Mesendoderm (in vitro differentiated cells): ENCODE measurements around the gene PTCHD4.

Source experiments
- DNase-seq: peaks from one replicate; pipeline ENCODE4 v3.0.0; 2013
- H2AK5ac ChIP-seq: 2 replicates; pipeline ENCODE4 v1.6.1; 2013; ENCODE audit warnings: low read length, inconsistent platforms
- H2BK120ac ChIP-seq: 2 replicates; pipeline ENCODE4 v1.6.1; 2013; ENCODE audit warnings: low read depth, mild to moderate bottlenecking, low read length, moderate library complexity, mixed read lengths
- H2BK15ac ChIP-seq: replicated peaks from 2 replicates; pipeline ENCODE4 v1.6.1; 2013; ENCODE audit warnings: low read depth, mild to moderate bottlenecking, moderate library complexity
- H2BK5ac ChIP-seq: 2 replicates; pipeline ENCODE4 v1.6.1; 2013; ENCODE audit warnings: low read length, inconsistent platforms
- H3K18ac ChIP-seq: 2 replicates; pipeline ENCODE4 v1.6.1; 2013; ENCODE audit warnings: mild to moderate bottlenecking, low read length, mixed read lengths
- H3K23ac ChIP-seq: one replicate; pipeline ENCODE4 v1.6.1; 2013; ENCODE audit warnings: low read length
- H3K27ac ChIP-seq: 2 replicates; pipeline ENCODE4 v1.5.1; 2013; ENCODE audit warnings: low read depth, mild to moderate bottlenecking, inconsistent platforms, low read length, moderate library complexity
- H3K27me3 ChIP-seq: 2 replicates; pipeline ENCODE4 v1.6.1; 2013; ENCODE audit warnings: low read length, control low read depth, mild to moderate bottlenecking, inconsistent platforms; ENCODE audit not compliant: insufficient read depth, poor library complexity
- H3K36me3 ChIP-seq: 2 replicates; pipeline ENCODE4 v1.6.1; 2013; ENCODE audit warnings: low read length, inconsistent platforms; ENCODE audit not compliant: control insufficient read depth, insufficient read depth
- H3K4ac ChIP-seq: one replicate; pipeline ENCODE4 v1.6.1; 2013; ENCODE audit warnings: low read depth, mild to moderate bottlenecking, low read length, moderate library complexity
- H3K4me1 ChIP-seq: 2 replicates; pipeline ENCODE4 v1.6.1; 2013; ENCODE audit warnings: low read depth, low read length, inconsistent platforms; ENCODE audit not compliant: control insufficient read depth
- H3K4me2 ChIP-seq: 2 replicates; pipeline ENCODE4 v1.6.1; 2013; ENCODE audit warnings: low read length
- H3K4me3 ChIP-seq: 2 replicates; pipeline ENCODE4 v1.5.1; 2013; ENCODE audit warnings: mild to moderate bottlenecking, low read length
- H3K56ac ChIP-seq: one replicate; pipeline ENCODE4 v1.6.1; 2013; ENCODE audit warnings: low read length
- H3K79me1 ChIP-seq: 2 replicates; pipeline ENCODE4 v1.6.1; 2013; ENCODE audit warnings: low read length, inconsistent platforms
- H3K79me2 ChIP-seq: 2 replicates; pipeline ENCODE4 v1.6.1; 2013; ENCODE audit warnings: mild to moderate bottlenecking, low read length; ENCODE audit not compliant: control insufficient read depth, insufficient read depth
- H3K9ac ChIP-seq: 2 replicates; pipeline ENCODE4 v1.6.1; 2013; ENCODE audit warnings: low read length, inconsistent platforms
- H4K5ac ChIP-seq: one replicate; pipeline ENCODE4 v1.6.1; 2013; ENCODE audit warnings: low read length
- H4K8ac ChIP-seq: one replicate; pipeline ENCODE4 v1.6.1; 2013; ENCODE audit warnings: low read depth, mild to moderate bottlenecking, control low read depth, low read length, moderate library complexity
- WGBS: extraction: QIAGEN DNeasy Blood & Tissue Kit; methylation state at CpG from one replicate; pipeline ENCODE4 v1.1.7; 2013; ENCODE audit warnings: low lambda C conversion rate, missing lambda C conversion rate; ENCODE audit not compliant: insufficient coverage; ENCODE audit errors: extremely low coverage; 5-methylcytosine and 5-hydroxymethylcytosine counted together

PTCHD4 gene

DNA sequence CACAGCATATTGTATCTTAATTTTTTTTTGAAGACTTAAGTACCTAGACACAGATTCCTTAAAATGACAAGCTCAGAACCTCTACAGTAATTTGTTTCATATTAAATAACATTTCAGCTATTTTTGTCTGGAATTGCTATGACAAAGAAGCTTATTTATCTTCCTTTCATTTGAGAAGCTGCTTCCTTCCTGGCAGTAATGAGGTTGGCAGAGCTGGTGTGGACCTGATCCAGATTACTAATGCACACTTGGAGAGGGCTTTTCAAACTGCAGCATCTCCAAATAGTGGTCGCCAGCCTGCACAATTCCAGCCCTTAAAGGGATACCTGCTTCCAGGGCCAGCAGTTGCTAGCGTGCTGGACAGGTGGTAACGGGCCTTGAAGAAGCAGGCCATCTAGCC, 12.1 kb downstream of the PTCHD4 start:
- Histone ChIP-seq H3K4me1 (no peaks in the 10 kb centered on the region), H3K56ac (no peak overlapping the region), H3K4me3 (no peak overlapping the region), H2BK120ac (no peak overlapping the region), H3K79me2 (no peaks in the 10 kb centered on the region), H3K36me3 (no peaks in the 10 kb centered on the region), H2BK5ac (no peak overlapping the region), H3K4me2 (no peak overlapping the region), H3K9ac (no peak overlapping the region), H3K79me1 (no peaks in the 10 kb centered on the region), H2BK15ac (no peak overlapping the region), H3K27me3 (no peaks in the 10 kb centered on the region), H3K27ac (no peak overlapping the region), H3K18ac (no peak overlapping the region), H4K5ac (no peak overlapping the region), H3K4ac (no peak overlapping the region), H2AK5ac (no peak overlapping the region), H3K23ac (no peak overlapping the region), H4K8ac (no peak overlapping the region)
- no CpG with 5 or more reads among the region's 3 CpGs for WGBS
- DNase-seq, result no peak

DNA sequence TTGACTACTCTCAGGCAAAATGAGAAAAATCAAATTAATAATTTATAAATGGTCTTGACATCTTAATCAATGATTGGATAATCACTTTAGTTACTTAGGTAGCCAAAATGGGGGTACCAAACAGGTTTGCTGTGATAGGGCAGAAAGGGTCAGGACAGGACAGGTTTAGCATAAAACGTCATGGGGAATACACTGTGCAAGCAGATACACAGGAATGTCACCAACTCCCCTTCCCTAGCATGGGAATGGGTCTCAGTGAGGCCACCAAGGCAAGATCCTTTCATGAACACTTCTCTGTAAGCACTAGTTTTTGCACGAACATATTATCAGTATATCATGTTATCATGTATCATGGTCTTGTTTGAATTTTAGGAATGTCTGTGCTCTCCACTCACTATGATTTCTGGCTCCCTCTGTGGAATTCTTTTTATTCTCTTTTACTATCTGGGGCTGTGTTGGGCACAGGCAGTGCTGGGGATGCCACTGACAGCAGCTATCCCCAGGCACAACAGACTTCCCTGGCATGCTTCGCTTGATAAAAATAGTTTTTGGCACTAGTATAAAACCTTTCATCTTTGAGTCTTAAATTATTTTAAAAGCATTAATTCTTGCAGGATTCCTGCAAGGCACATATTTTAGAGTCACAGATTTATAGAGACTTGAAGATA, 18.3 kb downstream of the PTCHD4 start:
- Histone ChIP-seq H3K27ac (no peak overlapping the region), H4K8ac (no peak overlapping the region), H3K79me1 (no peaks in the 10 kb centered on the region), H2AK5ac (no peak overlapping the region), H3K18ac (no peak overlapping the region), H3K36me3 (no peaks in the 10 kb centered on the region), H2BK5ac (no peak overlapping the region), H3K23ac (no peak overlapping the region), H3K4me2 (no peak overlapping the region), H3K79me2 (no peaks in the 10 kb centered on the region), H3K4ac (no peak overlapping the region), H3K27me3 (no peaks in the 10 kb centered on the region), H3K56ac (no peak overlapping the region), H4K5ac (no peak overlapping the region), H2BK15ac (no peak overlapping the region), H2BK120ac (no peak overlapping the region), H3K9ac (no peak overlapping the region), H3K4me3 (no peak overlapping the region), H3K4me1 (no peaks in the 10 kb centered on the region)
- no CpG with 5 or more reads among the region's 3 CpGs for WGBS
- DNase-seq, result no peak

DNA sequence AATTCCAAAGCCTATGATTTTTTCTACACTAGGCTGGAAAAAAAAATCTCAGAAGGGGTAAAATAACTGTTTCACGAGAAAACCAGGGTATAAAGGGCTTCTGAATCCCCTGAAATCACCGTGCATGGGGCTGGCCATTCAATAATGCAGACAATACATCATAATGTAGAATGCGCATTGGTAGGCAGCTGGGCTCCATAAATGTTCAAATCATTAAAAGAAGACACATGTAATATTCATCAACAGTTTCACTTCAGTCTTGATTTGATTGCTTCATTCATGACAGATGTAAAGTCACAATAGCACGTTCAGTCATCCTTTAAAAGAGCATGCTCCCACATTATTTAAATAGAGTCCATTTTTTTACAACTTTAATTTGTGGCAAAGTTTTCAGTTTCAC, 20.5 kb downstream of the PTCHD4 start:
- H3K27me3 ChIP-seq, result no peaks in the 10 kb centered on the region
- WGBS, result no CpG with 5 or more reads among the region's 4 CpGs
- H4K8ac ChIP-seq, result no peak overlapping the region
- no peak overlapping the region for H3K4me2 ChIP-seq
- no peaks in the 10 kb centered on the region for H3K36me3 ChIP-seq
- no peak overlapping the region for H3K9ac ChIP-seq
- no peak overlapping the region for H4K5ac ChIP-seq
- H3K18ac ChIP-seq, result no peak overlapping the region
- H3K79me1 ChIP-seq, result no peaks in the 10 kb centered on the region
- H3K4ac ChIP-seq, result no peak overlapping the region
- no peak overlapping the region for H3K23ac ChIP-seq
- H2BK120ac ChIP-seq, result no peak overlapping the region
- H2AK5ac ChIP-seq, result no peak overlapping the region
- H3K79me2 ChIP-seq, result no peaks in the 10 kb centered on the region
- H3K27ac ChIP-seq, result no peak overlapping the region
- DNase-seq, result no peak
- no peak overlapping the region for H3K56ac ChIP-seq
- no peak overlapping the region for H2BK5ac ChIP-seq
- H3K4me3 ChIP-seq, result no peak overlapping the region
- no peak overlapping the region for H2BK15ac ChIP-seq
- no peaks in the 10 kb centered on the region for H3K4me1 ChIP-seq

DNA sequence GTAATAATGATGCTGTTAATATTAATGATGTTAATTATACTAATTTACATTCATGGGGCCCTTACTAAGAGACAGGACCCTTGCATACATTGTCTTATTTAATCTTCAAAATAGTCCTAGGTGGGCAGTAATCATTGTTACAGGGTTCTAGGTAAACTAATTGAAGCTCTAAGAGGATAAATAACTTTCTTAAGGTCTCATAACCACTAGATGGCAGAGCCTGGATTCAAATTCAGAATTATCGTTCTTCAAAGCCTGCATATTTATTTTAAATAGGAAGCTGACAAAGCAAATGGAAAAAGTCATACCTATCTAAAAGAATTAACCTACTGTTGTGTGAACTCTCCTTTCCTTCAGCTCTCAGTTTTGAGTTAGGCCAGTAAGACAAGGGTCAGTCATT, 23.5 kb downstream of the PTCHD4 start:
- Histone ChIP-seq H3K36me3 (no peaks in the 10 kb centered on the region), H3K27me3 (no peaks in the 10 kb centered on the region), H3K79me2 (no peaks in the 10 kb centered on the region), H2AK5ac (no peak overlapping the region), H3K4me3 (no peak overlapping the region), H2BK120ac (no peak overlapping the region), H2BK5ac (no peak overlapping the region), H3K9ac (no peak overlapping the region), H4K5ac (no peak overlapping the region), H3K18ac (no peak overlapping the region), H3K4me2 (no peak overlapping the region), H3K56ac (no peak overlapping the region), H3K4me1 (no peaks in the 10 kb centered on the region), H3K23ac (no peak overlapping the region), H2BK15ac (no peak overlapping the region), H4K8ac (no peak overlapping the region), H3K27ac (no peak overlapping the region), H3K4ac (no peak overlapping the region), H3K79me1 (no peaks in the 10 kb centered on the region)
- peak; percentile 16 for DNase-seq
- no CpG with 5 or more reads among the region's 1 CpG for WGBS

DNA sequence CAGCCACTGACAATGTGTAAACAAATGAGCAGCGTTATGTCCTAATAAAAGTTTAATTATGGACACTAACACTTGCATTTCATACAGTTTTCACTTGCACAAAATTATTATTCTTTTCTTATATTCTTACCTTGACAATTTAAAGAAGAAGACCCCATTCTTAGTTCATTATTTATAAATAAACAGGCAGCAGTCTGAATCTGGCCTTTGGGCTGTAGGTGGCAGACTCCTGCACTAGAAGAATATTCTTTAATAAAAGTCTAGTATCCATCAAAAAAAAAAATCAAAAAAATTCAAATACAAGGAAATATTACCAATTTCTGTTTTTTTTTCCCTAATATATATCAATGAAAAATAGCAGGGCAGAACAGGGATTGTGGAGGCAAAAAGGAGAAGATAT, 24.8 kb downstream of the PTCHD4 start:
- H4K8ac ChIP-seq, result no peak overlapping the region
- no peak overlapping the region for H3K4me2 ChIP-seq
- H3K56ac ChIP-seq, result no peak overlapping the region
- no peaks in the 10 kb centered on the region for H3K27me3 ChIP-seq
- H4K5ac ChIP-seq, result no peak overlapping the region
- no peak overlapping the region for H2BK120ac ChIP-seq
- no peak overlapping the region for H3K27ac ChIP-seq
- no peak for DNase-seq
- no peak overlapping the region for H3K9ac ChIP-seq
- no peak overlapping the region for H2BK5ac ChIP-seq
- no peak overlapping the region for H3K4ac ChIP-seq
- H3K4me3 ChIP-seq, result no peak overlapping the region
- H3K18ac ChIP-seq, result no peak overlapping the region
- H2BK15ac ChIP-seq, result no peak overlapping the region
- H3K23ac ChIP-seq, result no peak overlapping the region
- H3K79me2 ChIP-seq, result no peaks in the 10 kb centered on the region
- H2AK5ac ChIP-seq, result no peak overlapping the region
- H3K79me1 ChIP-seq, result no peaks in the 10 kb centered on the region
- no CpG with 5 or more reads among the region's 1 CpG for WGBS
- H3K36me3 ChIP-seq, result no peaks in the 10 kb centered on the region
- no peaks in the 10 kb centered on the region for H3K4me1 ChIP-seq

DNA sequence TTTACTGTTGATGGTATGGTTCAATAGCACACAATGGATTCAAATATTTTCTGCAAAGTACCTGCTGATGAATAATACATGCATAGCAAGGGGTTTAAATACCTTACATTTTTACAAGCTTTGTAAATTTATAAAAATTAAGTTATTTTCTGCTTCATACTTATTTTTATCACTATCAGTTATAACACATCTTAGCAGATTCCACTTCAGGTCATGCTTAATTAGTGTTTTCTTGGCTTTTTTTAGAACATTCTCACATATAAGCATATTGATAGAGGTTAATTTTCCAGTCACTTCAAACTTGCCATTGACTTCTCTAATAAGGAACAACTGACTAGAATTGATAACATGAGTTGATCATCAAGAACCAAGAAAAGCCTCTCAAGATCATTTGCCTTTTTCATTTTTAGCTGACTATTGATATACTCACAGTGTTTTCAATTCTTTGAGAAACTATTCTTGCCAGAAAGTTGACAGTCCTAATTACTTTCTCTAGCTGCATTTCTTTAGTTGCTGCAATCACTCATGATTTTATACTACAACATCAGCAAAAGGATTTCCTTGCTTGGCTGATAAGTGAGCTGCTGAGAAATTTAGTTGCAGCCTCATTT, 25.8 kb downstream of the PTCHD4 start:
- Histone ChIP-seq H3K9ac (no peak overlapping the region), H4K5ac (no peak overlapping the region), H2BK120ac (no peak overlapping the region), H3K27me3 (no peaks in the 10 kb centered on the region), H3K23ac (no peak overlapping the region), H3K79me2 (no peaks in the 10 kb centered on the region), H3K4me2 (no peak overlapping the region), H3K79me1 (no peaks in the 10 kb centered on the region), H3K27ac (no peak overlapping the region), H4K8ac (no peak overlapping the region), H3K4ac (no peak overlapping the region), H3K56ac (no peak overlapping the region), H2BK5ac (no peak overlapping the region), H3K4me1 (no peaks in the 10 kb centered on the region), H2BK15ac (no peak overlapping the region), H2AK5ac (no peak overlapping the region), H3K4me3 (no peak overlapping the region), H3K18ac (no peak overlapping the region), H3K36me3 (no peaks in the 10 kb centered on the region)
- DNase-seq, result no peak
